ENCODE data around the gene GLS. TPM values are rescaled to one million over a fixed set of nuclear protein-coding genes. Genes with fewer than 3 reads are reported as not detected.

GLS gene
- total and polyA plus RNA-seq, 2 donors (not counting 1 experiment from before 2014, with no cell fraction given), result 32.5 to 195 TPM

GRCh38 chr2:190908532-190908931 lies 27.9 kb downstream of the GLS start:
- Histone ChIP-seq H3K79me2 (ENCODE audit: control insufficient read depth, insufficient read depth, low read length) (peaks cover 5% of the 10 kb centered on the region), H3K9ac (ENCODE audit: low read length) (no peak overlapping the region), H3K36me3 (replicated peaks in 1 of 2; ENCODE audit: control extremely low read depth in 1 of 2, control insufficient read depth in 1 of 2, extremely low read depth in 1 of 2, insufficient read depth in 2 of 2, low read length in 1 of 2) (peaks cover 9 to 58% of the 10 kb centered on the region in 2 experiments), H4K20me1 (ENCODE audit: control insufficient read depth, insufficient read depth, low read length, poor library complexity, severe bottlenecking) (no peaks in the 10 kb centered on the region), H3K27me3 (replicated peaks in 1 of 4; ENCODE audit: control extremely low read depth in 1 of 4, control insufficient read depth in 3 of 4, insufficient read depth in 4 of 4, low read length in 3 of 4) (no peaks in the 10 kb centered on the region), H3K4me1 (ENCODE audit: control insufficient read depth in 2 of 2, insufficient read depth in 2 of 2, low read length in 2 of 2) (no peaks in the 10 kb centered on the region), H3K4me3 (ENCODE audit: control extremely low read depth in 1 of 5, extremely low read depth in 1 of 5, insufficient read depth in 1 of 5, low read depth in 2 of 5, low read length in 4 of 5) (no peak overlapping the region), H3K27ac (ENCODE audit: low read length in 2 of 2) (no peak overlapping the region), H2AFZ (ENCODE audit: insufficient read depth, low read depth, low read length, poor library complexity, severe bottlenecking) (no peak overlapping the region), H3K4me2 (replicated peaks; ENCODE audit: low read depth, low read length, poor library complexity, severe bottlenecking) (no peak overlapping the region), H3K9me3 (ENCODE audit: control extremely low read depth in 1 of 3, control insufficient read depth in 2 of 3, insufficient read depth in 1 of 3, low read length in 2 of 3) (no peaks in the 10 kb centered on the region)
- DNase-seq (no peak), ATAC-seq (ENCODE audit: low read depth) (no peak)
- Mint-ChIP-seq H3K9me3 (ENCODE audit: insufficient read depth) (no peaks in the 10 kb centered on the region), H3K27ac (no peak overlapping the region), H3K4me1 (no peaks in the 10 kb centered on the region), H3K4me3 (no peak overlapping the region), H3K27me3 (no peaks in the 10 kb centered on the region)
- TF ChIP-seq, protein P1, sequence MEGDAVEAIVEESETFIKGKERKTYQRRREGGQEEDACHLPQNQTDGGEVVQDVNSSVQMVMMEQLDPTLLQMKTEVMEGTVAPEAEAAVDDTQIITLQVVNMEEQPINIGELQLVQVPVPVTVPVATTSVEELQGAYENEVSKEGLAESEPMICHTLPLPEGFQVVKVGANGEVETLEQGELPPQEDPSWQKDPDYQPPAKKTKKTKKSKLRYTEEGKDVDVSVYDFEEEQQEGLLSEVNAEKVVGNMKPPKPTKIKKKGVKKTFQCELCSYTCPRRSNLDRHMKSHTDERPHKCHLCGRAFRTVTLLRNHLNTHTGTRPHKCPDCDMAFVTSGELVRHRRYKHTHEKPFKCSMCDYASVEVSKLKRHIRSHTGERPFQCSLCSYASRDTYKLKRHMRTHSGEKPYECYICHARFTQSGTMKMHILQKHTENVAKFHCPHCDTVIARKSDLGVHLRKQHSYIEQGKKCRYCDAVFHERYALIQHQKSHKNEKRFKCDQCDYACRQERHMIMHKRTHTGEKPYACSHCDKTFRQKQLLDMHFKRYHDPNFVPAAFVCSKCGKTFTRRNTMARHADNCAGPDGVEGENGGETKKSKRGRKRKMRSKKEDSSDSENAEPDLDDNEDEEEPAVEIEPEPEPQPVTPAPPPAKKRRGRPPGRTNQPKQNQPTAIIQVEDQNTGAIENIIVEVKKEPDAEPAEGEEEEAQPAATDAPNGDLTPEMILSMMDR (IDR thresholded peaks at IDR 0.05), result no peak
- no peak for TF ChIP-seq EZH2 (IDR thresholded peaks at IDR 0.05; ENCODE audit: borderline replicate concordance, insufficient read depth, low read depth, low read length, poor library complexity, severe bottlenecking)
- intact Hi-C loops (cut with micrococcal nuclease), result no loop called here
- 100% methylated on average over 1 of the region's 5 CpGs for WGBS (ENCODE audit: insufficient coverage)
- POLR2A ChIA-PET, result interaction anchor here (0.6 kb wide), 1 partner anchor 116 kb away, joined by 6 read pairs; no protein-coding TSS in a partner anchor
- CTCF ChIA-PET, result no interaction called here

- no peaks in the 10 kb centered on the region for H3K27me3 Mint-ChIP-seq
- H3K4me3 Mint-ChIP-seq, result no peak overlapping the region
- POLR2A ChIA-PET, result no interaction called here
- DNase-seq (no peak), ATAC-seq (ENCODE audit: low read depth) (no peak)
- CTCF ChIA-PET, result no interaction called here
- H2AFZ ChIP-seq (ENCODE audit: insufficient read depth, low read depth, low read length, poor library complexity, severe bottlenecking), result no peak overlapping the region
- H3K9ac ChIP-seq (ENCODE audit: low read length), result no peak overlapping the region
- no peaks in the 10 kb centered on the region for H3K4me1 Mint-ChIP-seq
- TF ChIP-seq EZH2 (IDR thresholded peaks at IDR 0.05; ENCODE audit: borderline replicate concordance, insufficient read depth, low read depth, low read length, poor library complexity, severe bottlenecking), result no peak
- TF ChIP-seq, protein P1 (IDR thresholded peaks at IDR 0.05), result no peak
- no peak overlapping the region for H3K4me2 ChIP-seq (replicated peaks; ENCODE audit: low read depth, low read length, poor library complexity, severe bottlenecking)
- H3K9me3 ChIP-seq (ENCODE audit: control extremely low read depth in 1 of 3, control insufficient read depth in 2 of 3, insufficient read depth in 1 of 3, low read length in 2 of 3), result no peaks in the 10 kb centered on the region
- 83% methylated on average over 1 of the region's 2 CpGs for WGBS (ENCODE audit: insufficient coverage)
- H3K27ac ChIP-seq (ENCODE audit: low read length in 2 of 2), result no peak overlapping the region
- intact Hi-C loops (cut with micrococcal nuclease), result no loop called here
- no peaks in the 10 kb centered on the region for H3K9me3 Mint-ChIP-seq (ENCODE audit: insufficient read depth)
- no peak overlapping the region for H3K4me3 ChIP-seq (ENCODE audit: control extremely low read depth in 1 of 5, extremely low read depth in 1 of 5, insufficient read depth in 1 of 5, low read depth in 2 of 5, low read length in 4 of 5)
- H3K4me1 ChIP-seq (ENCODE audit: control insufficient read depth in 2 of 2, insufficient read depth in 2 of 2, low read length in 2 of 2), result no peaks in the 10 kb centered on the region
- H4K20me1 ChIP-seq (ENCODE audit: control insufficient read depth, insufficient read depth, low read length, poor library complexity, severe bottlenecking), result no peaks in the 10 kb centered on the region
- H3K79me2 ChIP-seq (ENCODE audit: control insufficient read depth, insufficient read depth, low read length), result peaks cover 5% of the 10 kb centered on the region
- H3K27ac Mint-ChIP-seq, result no peak overlapping the region
- H3K36me3 ChIP-seq (replicated peaks in 1 of 2; ENCODE audit: control extremely low read depth in 1 of 2, control insufficient read depth in 1 of 2, extremely low read depth in 1 of 2, insufficient read depth in 2 of 2, low read length in 1 of 2), result peaks cover 9 to 50% of the 10 kb centered on the region in 2 experiments
- H3K27me3 ChIP-seq (replicated peaks in 1 of 4; ENCODE audit: control extremely low read depth in 1 of 4, control insufficient read depth in 3 of 4, insufficient read depth in 4 of 4, low read length in 3 of 4), result no peaks in the 10 kb centered on the region
These were observed 29.1 kb downstream of the GLS start for GRCh38 chr2:190909680-190910079.
